Articular chondrocyte of knee joint (primary cell): ENCODE measurements around the gene CHAMP1. TPM values are rescaled to one million over a fixed set of nuclear protein-coding genes. Genes with fewer than 3 reads are reported as not detected.

ENCODE experiments used
- small RNA-seq: library from RNA; depleted of rRNA; stranded (forward); fragments of <200 nt; gene quantifications from one replicate; pipeline ENCODE3, GENCODE V24; 2012
- total RNA-seq: library from RNA; depleted of rRNA; stranded (reverse); fragments of >200 nt; gene quantifications from 2 replicates; pipeline ENCODE4 v1.2.3, GENCODE V29; 2012

Gene CHAMP1, protein sequence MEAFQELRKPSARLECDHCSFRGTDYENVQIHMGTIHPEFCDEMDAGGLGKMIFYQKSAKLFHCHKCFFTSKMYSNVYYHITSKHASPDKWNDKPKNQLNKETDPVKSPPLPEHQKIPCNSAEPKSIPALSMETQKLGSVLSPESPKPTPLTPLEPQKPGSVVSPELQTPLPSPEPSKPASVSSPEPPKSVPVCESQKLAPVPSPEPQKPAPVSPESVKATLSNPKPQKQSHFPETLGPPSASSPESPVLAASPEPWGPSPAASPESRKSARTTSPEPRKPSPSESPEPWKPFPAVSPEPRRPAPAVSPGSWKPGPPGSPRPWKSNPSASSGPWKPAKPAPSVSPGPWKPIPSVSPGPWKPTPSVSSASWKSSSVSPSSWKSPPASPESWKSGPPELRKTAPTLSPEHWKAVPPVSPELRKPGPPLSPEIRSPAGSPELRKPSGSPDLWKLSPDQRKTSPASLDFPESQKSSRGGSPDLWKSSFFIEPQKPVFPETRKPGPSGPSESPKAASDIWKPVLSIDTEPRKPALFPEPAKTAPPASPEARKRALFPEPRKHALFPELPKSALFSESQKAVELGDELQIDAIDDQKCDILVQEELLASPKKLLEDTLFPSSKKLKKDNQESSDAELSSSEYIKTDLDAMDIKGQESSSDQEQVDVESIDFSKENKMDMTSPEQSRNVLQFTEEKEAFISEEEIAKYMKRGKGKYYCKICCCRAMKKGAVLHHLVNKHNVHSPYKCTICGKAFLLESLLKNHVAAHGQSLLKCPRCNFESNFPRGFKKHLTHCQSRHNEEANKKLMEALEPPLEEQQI
- 14.8 and 16.6 TPM in 2 replicates for total RNA-seq

DNA sequence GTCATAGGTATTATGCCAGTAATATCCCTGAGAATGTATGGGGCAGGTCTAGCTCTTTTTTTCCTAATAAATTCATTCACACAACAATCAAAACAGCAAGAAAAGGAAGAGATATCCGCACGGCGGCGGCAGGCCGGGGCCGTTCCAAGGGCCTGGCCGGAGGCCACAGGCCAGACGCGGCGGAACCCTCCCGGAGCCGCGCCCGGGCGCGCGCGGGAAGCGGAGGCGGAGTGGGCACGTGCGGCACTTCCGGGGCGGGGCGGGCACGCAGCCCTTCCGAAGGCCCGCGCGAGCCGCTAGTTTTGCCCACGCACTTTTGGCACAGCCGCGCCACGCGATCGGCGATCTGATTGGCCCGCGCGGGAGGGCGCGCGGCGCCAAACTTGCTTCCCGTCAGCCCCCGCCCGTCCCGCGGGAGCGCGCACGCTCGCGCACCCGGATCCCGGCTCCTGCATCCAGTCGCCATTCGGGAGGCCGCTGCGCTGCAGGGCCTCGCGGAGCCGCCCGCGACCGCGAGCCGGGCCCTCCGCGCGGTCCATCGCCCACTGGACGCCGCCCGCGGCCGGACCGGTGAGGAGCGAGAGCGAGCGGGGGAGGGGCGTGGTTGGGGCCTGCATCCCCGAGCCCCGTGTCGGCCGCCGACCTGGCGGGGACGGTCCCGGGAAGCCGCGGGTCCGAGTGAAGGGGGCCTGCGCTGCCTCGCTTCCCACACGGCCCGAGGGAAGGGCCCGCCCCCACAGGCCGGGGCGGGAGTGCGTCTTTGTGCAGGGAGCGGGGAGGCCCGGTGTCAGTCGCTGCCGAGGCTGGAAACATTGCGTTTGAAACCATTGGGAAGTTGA lies at the start of gene CHAMP1:
CHAMP1 (plus strand) TSS at position 430 of the 839 bp plus-strand sequence. CDS start 9,340 bp downstream, outside the sequence.

GRCh38 chr13:114281351-114282040 lies 32.8 kb upstream of the CHAMP1 start, which contains the start of gene UPF3A:
Gene UPF3A, plus strand, starts transcription at chr13:114281601. Its CDS starts 39 bp downstream, at chr13:114281640.

Small RNA genes within 50 kb of the gene (small RNA-seq; reads per million reads assigned to genes)
- not detected for gene MIR4502

Other genes with a start within 250 kb of the CHAMP1 start
- gene RASA3, start 181.9 kb upstream of the CHAMP1 start, total RNA-seq: 33.2 and 43.3 TPM in 2 replicates
- gene CFAP97D2, start 135.2 kb upstream of the CHAMP1 start, total RNA-seq: not detected in 2 replicates
- gene CDC16, start 79.6 kb upstream of the CHAMP1 start, total RNA-seq: 104 and 113 TPM in 2 replicates
- gene UPF3A, start 32.9 kb upstream of the CHAMP1 start, total RNA-seq: 36.9 and 40.9 TPM in 2 replicates